ENCODE measurements around the gene MED20. TPM values are rescaled to one million over a fixed set of nuclear protein-coding genes. Genes with fewer than 3 reads are reported as not detected.

MED20 gene
- total RNA-seq: 10 to 100 TPM; 13.5 to 25.5 (median 16.9) TPM
- 10 to 100 TPM in 1 of 2 donors, 1 to 10 TPM in 1; 9.3 to 18.5 TPM for polyA plus RNA-seq
- long read RNA-seq, donor 1, transcript MED20-201 (4 exons, 2,438 nt): major isoform, 11 of 12 reads
- long read RNA-seq, donor 1, partial matches to known transcripts: 0 of 12 reads
- long read RNA-seq, donor 1, other reads (novel, unspliced or antisense): 1 of 12 reads
- long read RNA-seq, donor 2, transcript MED20-201 (4 exons, 2,438 nt): major isoform, 51 of 60 reads
- long read RNA-seq, donor 2, partial matches to known transcripts: 2 of 60 reads
- long read RNA-seq, donor 2, other reads (novel, unspliced or antisense): 5 of 60 reads
- long read RNA-seq, donor 3, transcript MED20-201 (4 exons, 2,438 nt): major isoform, 15 of 18 reads
- long read RNA-seq, donor 3, partial matches to known transcripts: 0 of 18 reads
- long read RNA-seq, donor 3, other reads (novel, unspliced or antisense): 2 of 18 reads

DNA sequence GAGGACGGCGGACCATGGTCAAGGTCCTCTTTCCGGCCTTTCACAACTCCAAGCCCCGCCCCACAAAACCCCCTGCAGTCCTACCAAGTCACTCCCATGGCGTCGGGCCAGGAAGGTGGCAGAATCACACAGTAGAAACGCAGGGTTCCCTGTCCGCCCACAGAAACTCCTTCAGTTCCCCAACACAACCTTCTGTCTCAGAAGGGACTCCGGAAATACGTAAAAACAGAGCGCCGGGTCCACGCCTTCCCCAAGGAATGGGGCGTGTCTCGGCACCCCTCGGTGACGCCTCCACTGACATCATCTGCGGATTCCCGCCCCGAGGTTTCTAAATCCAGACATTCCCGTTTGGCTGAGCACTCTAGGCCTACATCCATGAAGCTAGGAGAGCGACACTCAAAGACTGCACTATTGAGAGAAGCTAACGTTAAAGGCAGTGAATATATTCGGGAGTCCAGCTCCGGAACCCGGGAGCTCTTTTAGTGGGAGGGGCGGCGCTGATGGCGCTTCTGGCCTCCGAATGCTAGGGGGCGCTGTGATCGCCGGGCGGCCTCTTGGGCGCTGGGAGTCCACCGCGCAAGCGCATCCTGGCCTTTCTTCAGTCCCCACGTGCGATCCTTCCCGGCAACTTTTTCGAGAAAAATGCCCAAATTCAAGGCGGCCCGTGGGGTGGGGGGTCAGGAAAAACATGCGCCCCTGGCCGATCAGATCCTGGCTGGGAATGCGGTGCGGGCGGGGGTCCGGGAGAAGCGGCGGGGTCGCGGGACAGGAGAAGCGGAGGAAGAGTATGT lies at the start of gene MED20, which contains the start of gene BYSL:
MED20 (minus strand) TSS at position 219 of the 791 bp plus-strand sequence; CDS start at position 98, 121 bp downstream.
BYSL (plus strand) TSS at position 579 of the 791 bp plus-strand sequence; CDS start at position 643, 64 bp downstream.
- 0% methylated on average over 46 to 55 of the region's 55 CpGs for WGBS, 4 donors
- ATAC-seq: peak; percentile 98 to 99 (median 98)
- Histone ChIP-seq H3K36me3 (peaks cover 0 to 29% (median 12%) of the 10 kb centered on the region in 9 donors), H3K27ac (peak within 1 kb of the TSS; percentile 95 to 99 (median 98)), H3K27me3 (no peaks in the 10 kb centered on the region), H3K4me1 (peaks cover 3 to 48% (median 23%) of the 10 kb centered on the region in 12 donors), H3K4me3 (peak within 1 kb of the TSS; percentile 64 to 93 (median 83)), H3K9me3 (no peaks in the 10 kb centered on the region)
- intact Hi-C loops (cut with DNase I): loop anchor here in 9 of 10 donors (1.0 to 10.0 kb wide), 12 partner anchors 26 to 296 kb away; partner anchors contain the start of genes TOMM6 (in 8 of the 9), MRPS10 (in 3 of the 9) and USP49 (in 1 of the 9)
- TF ChIP-seq, protein P1, sequence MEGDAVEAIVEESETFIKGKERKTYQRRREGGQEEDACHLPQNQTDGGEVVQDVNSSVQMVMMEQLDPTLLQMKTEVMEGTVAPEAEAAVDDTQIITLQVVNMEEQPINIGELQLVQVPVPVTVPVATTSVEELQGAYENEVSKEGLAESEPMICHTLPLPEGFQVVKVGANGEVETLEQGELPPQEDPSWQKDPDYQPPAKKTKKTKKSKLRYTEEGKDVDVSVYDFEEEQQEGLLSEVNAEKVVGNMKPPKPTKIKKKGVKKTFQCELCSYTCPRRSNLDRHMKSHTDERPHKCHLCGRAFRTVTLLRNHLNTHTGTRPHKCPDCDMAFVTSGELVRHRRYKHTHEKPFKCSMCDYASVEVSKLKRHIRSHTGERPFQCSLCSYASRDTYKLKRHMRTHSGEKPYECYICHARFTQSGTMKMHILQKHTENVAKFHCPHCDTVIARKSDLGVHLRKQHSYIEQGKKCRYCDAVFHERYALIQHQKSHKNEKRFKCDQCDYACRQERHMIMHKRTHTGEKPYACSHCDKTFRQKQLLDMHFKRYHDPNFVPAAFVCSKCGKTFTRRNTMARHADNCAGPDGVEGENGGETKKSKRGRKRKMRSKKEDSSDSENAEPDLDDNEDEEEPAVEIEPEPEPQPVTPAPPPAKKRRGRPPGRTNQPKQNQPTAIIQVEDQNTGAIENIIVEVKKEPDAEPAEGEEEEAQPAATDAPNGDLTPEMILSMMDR (IDR thresholded peaks at IDR 0.05): peak; percentile 89 to 100 (median 99)
- TF ChIP-seq POLR2A (IDR thresholded peaks at IDR 0.05): peak in 1 of 2 donors; percentile 62
- peak; percentile 93 to 95 (median 95) for DNase-seq

- no peak for TF ChIP-seq POLR2A (IDR thresholded peaks at IDR 0.05)
- TF ChIP-seq, protein P1 (IDR thresholded peaks at IDR 0.05): no peak
- H3K27me3 ChIP-seq: no peaks in the 10 kb centered on the region
- H3K4me1 ChIP-seq: peaks cover 0 to 31% (median 10%) of the 10 kb centered on the region in 12 donors
- 44 to 64% (median 49%) methylated on average over 4 of the region's 4 CpGs for WGBS, 4 donors
- no peaks in the 10 kb centered on the region for H3K36me3 ChIP-seq
- H3K4me3 ChIP-seq: no peak overlapping the region
- H3K9me3 ChIP-seq: no peaks in the 10 kb centered on the region
- intact Hi-C loops (cut with DNase I): no loop called here
- DNase-seq: peak in 1 of 5 donors; percentile 44
- peak overlapping the region in 1 of 12 donors; percentile 35 for H3K27ac ChIP-seq
- ATAC-seq: peak in 3 of 4 donors; percentile 55 to 80 (median 65)
Measured at GRCh38 chr6:41970436-41970846, 49.5 kb upstream of the MED20 start.

DNA sequence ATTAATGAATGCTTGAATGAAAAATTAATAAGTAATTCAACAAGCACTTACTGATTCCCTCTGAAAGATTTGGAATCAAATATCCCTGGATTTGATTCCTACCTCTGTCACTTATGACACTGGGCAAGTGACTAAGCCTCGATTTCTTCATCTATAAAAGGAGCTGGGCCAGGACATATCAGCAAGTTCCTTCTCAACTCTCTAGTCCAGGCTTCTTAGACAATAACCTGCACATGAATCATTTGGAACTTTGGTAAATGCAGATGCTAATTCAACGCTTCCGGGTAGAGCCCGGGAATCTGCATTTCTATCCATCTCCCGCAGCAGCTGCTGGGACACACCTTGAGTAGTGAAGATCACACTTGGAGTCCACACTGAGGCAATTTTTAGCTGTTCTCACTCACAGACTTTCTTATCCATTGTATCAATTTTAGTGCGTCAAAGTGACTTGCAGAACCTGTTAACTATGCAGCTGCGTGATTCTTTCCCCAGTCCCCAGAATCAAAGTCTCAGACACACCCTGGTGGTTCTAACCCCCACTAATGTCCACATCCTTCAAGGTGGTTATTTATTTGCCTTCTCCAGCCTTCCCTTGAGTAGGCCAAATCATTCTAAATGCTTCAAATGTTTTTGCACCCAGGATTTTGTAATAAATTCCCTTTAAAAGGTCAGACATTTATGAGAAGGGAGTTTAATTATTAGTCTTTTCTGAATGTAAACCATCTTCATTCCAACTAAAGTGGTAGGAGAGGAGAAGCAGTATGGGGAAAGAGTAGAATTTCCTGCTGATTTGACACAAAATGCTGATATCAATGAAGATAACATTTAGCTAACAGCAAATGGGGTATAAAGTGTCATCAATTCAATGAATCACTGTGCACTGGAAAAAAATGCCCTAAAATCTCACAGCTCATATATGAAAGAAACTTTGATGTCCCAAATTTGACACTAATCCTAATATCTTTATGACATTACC lies 46.7 kb upstream of the MED20 start:
- intact Hi-C loops (cut with DNase I): loop anchor here in 1 of 10 donors (10.0 kb wide), 1 partner anchor 47 kb away; no protein-coding TSS in a partner anchor
- Histone ChIP-seq H3K36me3 (no peaks in the 10 kb centered on the region), H3K4me1 (peaks cover 0 to 31% (median 8%) of the 10 kb centered on the region in 12 donors), H3K27me3 (no peaks in the 10 kb centered on the region), H3K27ac (no peak overlapping the region), H3K4me3 (no peak overlapping the region), H3K9me3 (no peaks in the 10 kb centered on the region)
- TF ChIP-seq, protein P1 (IDR thresholded peaks at IDR 0.05): no peak
- no peak for TF ChIP-seq POLR2A (IDR thresholded peaks at IDR 0.05)
- DNase-seq (no peak), ATAC-seq (no peak)
- WGBS, 4 donors: 93 to 96% (median 94%) methylated on average over 7 of the region's 7 CpGs

Measured in heart left ventricle (tissue), 16 donors.